GM04504 (cell line): Measurements from ENCODE around the gene PTP4A1.

Experiments
- DNase-seq: peaks from one replicate; pipeline ENCODE4 v3.0.0-alpha.2; 2012; ENCODE audit warnings: low read depth

The PTP4A1 gene

DNA sequence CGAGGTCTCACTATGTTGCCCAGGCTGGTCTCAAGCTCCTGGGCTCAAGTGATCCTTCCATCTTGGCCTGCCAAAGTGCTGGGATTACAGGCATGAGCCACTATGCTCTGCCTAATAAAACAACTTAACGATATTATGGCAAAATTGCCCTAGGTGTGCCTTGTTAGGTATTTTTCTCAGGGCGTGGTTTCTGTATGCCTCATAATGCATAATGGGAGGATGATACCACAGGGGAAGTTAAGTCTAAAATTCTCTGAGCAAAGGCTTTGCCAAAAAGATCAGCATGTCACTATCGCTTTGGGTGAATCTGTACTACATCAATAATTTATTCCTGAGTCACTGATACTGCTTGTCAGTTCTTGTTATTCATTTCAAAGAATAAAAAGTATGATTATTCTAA, 15.9 kb upstream of the PTP4A1 start:
- no peak for DNase-seq

DNA sequence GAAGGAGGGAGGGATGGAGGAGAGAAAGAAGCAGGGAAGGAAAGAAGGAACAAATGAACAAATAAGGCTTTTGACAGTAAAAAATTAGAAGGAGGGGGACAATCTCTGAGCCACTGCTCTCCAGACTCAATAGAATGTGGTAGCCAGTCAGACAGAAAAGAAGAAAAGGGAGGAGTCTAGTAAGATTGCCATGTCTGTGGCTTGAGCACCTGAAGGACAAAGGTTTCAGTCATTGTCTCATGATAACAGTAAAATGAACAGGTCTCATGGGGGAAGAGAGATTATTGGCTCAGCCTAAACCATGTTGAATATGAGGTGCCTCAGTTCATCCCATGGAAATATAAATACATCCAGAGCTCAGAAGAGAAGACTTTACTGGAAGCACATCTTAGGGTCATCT, 14.0 kb upstream of the PTP4A1 start:
- DNase-seq: no peak

DNA sequence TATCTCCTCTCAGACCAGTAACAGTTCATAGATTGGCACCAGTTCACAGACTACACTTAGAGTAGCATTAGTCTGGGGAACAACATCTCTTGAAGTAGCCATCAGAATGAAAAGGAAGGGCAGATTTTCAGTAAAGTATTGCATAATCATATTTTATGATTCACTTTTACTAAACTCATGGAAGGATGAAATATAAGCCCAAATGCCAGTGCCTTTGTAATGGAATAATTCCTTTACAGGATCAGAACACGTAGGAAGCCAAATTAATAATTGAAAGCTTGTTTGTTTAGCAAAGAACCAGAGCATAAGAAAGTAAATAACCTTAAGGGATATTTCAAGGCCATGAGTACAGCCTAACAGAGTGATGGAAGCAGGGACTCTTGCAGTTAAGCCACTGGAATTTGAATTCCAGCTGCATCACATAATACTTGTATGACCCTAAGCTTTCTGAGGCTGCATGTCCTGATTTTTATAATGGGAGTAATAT, 11.4 kb upstream of the PTP4A1 start:
- DNase-seq: no peak

DNA sequence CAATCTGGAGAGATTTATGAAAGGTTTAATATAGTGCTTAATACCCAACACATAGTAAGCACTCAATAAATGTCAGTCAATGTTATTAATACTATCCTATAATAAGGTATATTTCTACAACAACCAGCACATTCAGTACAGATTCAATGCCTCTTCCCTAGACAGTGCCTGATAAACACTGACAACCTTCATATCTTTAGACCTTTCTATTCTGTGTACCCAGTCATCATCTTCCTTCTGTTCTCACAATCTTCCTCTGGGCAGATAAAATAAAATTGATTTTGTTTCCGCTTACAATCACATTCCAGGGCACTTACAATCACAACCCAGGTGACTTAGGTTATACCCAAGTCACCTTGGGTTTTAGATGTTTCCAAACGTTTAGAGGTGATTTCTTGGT, 11.0 kb upstream of the PTP4A1 start:
- DNase-seq: no peak

DNA sequence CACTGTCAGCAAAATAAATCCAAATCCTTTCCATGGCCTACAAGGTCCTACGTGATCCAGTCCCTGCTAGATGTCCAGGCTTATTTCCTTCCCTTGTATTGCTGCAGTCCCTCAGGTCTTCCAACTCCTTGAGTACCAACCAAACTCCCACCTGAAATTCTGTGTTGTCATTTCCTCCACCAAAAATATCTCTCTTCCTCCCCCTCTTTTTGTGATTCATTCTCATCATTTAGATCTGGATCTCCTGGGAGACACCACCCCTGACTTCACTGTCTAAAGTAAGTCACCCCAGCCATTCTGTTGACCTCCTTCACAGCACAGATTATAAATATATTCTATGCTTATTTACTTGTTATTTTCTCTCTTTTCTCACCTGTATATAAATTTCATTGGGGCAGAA, 9.0 kb upstream of the PTP4A1 start:
- DNase-seq: no peak

DNA sequence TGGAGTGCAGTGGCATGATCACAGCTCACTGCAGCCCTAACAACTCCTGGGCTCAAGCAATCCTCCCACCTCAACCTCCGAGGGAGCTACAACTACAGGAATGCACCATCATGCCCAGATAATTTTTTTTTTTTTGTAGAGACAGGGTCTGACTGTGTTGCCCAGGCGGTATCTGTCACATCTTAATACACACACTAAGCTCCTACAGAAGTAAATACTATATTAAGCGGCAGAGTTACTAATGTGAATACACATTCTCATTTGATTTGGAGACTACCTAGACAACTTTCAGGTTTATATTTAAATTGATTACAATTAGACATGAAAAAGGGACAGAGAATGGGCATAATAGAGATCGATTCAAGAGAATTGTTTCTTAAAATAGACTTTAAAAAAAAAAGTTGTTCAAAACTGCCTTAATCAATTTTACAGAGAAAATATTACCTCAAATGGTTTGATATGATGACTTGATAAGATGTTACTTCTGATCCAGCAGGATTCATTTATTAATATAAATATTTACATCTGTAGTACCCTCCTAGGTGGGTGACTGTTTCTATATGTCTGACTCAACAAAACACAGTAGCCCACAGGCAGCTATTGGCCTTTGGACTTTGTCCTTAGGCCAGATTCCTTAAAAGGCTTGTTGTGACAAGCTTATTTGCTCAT, 7.1 kb upstream of the PTP4A1 start:
- no peak for DNase-seq

DNA sequence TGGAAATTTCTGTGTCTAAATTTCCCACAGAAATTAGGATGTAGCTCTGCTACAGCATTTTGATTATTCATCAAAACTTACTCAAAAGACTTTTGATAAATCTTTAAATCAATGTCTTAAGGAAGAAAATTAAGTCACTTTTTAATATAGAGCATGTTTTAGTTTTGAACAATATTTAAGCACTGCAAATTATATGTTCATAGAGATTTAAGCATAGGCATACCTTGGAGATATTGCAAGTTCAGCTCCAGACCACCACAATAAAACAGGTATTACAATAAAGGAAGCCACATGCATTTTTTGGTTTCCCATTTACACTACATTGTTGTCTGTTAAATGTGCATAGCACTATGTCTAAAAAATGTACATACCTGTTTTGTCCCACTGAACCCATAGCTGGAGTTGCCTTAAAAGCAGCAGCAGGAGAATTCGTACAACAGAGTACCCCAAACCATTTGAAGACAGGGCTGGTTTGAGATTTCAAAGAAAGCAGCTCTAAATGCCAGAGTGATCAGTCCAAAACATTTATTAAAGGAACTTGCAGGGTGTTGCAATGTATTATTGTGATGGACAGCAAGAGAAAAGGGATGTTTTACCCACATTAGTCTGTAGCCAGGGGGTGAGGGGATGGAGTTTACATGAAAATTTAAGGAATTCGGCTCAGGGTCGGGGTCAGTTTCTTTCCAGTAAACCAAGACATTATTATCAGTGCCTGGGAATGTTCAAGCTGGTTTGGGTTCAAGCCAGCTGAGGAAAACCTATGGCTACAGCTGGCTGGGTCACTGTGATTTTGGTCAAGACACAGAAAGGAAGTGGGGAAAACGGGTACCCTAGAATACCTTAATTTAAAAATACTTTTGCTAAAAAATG, 6.3 kb upstream of the PTP4A1 start:
- no peak for DNase-seq

DNA sequence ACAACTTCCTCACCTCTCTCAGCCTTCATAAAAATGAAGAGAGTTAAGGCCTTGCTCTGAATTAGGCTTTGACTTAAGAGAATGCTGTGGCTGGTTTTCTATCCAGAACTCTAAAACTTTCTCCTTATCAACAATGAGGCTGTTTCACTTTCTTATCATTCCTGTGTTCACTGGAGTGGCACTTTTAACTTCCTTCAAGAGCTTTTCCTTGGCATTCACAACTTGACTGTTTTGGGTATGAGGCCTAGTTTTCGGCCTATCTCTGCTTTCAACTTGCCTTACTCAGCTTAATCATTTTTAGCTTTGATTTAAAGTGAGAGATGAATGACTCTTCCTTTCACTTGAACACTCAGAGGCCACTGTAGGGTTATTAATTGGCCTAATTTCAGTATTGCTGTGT, 4.3 kb upstream of the PTP4A1 start:
- no peak for DNase-seq

DNA sequence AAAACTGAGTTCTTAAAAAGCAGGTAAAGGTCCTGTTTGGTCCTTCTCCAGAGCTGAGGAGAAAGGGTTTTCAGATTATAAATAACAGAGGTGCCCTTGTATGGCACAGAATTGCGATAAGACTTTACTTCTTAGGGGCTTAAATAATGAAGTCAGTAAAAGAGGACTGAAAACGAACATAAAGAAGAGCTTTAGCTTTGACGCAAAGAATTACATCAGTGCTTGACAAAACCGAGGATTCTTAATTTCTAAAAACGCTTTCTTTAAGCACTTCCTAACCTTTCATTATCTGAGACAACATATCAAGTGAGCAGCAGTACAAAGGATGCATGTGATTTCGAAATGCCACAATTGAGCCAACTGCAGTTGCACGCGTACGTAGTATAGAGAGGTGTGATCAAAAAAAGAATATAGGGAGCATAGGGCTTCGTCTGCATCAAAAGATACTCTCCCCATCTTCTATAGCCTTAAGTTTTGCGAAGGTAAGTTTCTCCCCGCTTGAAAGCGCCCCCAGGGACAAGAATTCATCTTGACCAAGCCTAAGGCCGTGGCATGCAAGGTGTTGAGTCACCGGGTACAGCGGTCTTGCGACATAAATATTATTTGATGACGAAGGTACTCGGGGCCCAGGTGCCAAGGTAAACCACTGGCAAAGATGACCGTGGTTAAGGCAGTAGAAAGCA, 778 bp upstream of the PTP4A1 start:
- DNase-seq: no peak

DNA sequence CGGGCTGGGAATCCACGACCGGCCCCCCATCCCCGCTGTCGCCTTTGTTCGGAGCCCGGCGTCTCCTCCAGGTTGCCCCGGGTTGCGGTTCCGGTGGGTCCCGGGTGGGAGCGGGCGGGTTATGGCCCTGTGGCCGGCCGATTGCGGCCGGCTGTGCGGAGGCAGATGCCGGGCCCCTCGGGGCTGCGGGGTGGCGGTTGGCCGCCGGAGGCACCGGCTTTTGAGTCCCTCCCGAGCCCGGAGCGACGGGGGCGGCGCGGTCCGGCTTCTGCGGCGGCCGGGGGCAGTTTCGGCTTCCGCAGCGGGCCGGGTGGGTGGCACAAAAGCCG, 431 bp downstream of the PTP4A1 start:
- DNase-seq: no peak

DNA sequence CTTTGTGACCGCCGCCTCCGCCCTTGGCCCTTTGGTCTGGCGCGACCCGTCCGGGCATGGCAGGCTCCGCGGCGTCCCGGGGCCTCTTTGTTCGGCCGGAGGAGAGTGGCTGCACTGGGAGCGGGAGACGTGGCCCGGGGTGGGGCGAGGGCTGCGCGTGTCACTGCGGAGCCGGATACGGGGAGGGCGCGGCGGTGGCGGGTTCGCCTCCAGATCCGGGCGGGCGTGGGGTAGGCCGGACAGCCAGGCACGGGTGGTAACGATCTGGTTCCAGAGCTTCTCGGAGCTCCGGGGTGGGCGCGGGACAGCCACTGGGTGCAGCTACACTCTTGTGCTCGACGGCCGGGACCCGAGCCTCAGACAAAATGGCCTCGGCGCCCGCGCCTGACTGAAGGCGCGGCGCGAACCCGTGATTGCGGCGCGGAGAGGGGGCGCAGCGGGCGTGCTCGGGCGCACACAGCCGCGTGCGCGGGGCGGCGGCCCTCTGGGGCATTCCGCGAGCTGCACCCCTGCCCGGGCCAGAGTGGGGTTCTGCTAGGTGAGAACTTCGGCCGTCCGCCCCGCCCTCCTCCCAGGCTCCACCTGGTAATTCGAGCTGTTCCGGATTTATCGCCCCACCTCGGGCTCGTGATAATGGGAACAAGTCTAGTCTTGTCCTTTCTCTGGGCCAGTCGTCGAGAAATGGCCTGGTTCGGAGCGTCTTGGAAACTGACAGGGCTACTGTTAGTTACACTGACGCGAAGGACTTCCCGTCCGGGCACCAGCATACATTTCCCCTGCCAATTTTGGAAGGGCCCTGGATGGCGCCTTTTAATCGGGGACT, 1.0 kb downstream of the PTP4A1 start:
- DNase-seq: peak; percentile 47

DNA sequence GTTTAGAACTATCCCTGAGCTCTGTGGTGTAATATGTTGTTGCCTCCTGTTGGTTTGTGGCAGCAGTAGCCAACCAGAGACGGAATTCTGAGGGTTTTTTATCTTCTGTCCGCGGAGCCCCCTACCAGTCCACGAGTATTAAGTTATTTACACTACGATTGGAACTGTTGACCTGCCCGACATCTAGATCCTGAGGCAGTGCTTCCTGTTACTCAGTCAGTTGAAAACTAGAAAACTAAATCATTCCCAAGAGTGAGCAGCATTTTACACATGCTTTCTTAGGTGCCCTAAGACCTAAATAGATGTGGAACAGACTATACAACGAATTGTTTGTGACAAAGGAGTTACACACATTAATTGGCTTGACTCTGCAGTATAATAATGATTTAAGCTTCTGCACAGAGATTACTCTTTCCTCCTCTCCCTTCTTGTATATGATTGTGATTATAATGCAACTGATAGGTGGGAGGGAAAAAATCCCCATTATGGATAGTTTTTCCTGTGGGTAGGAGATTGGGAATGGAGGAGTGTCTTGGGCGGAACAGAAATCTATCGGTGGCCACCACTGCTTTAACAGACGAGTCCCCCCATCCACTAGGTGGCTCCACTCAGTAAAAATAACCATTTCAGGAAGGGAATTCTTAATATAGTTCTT, 1.7 kb downstream of the PTP4A1 start:
- DNase-seq: no peak

DNA sequence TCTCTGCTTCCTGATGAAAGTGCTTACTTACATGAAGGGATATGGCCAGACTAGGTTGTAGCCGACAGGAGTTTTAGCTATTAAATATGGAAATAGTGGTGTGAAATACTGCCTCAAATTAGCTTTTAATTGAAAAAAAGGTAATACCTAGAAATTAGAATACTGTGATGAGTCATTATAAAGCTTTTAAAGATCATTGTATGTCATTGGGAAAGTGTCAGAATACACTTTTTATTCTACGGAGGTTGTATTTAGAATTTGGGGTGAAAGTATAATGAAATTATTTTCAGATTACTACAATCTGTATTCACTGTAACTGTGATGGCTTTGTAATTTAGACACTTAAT, 2.2 kb downstream of the PTP4A1 start:
- DNase-seq: no peak

DNA sequence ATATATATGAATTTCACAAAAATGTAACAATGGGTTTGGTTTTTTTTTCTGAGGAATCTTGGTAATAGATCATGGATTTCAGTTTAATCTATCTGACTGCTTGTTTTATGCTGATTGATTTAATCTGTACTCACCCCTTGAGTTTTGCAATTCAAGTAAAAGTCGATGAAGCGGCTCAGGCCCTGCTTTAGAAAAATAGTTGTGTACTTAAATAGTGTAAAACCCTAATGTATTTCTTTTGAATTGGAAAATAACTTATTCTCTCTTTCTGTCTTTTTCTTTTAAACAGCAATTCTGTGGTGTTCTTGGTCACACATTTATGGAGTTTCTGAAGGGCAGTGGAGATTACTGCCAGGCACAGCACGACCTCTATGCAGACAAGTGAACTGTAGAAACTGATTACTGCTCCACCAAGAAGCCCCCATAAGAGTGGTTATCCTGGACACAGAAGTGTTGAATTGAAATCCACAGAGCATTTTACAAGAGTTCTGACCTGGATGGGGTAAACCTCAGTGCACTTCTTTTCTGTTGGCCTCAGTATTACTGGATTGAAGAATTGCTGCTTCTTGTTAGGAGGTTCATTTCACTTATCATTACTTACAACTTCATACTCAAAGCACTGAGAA, 4.0 kb downstream of the PTP4A1 start:
- DNase-seq: no peak

DNA sequence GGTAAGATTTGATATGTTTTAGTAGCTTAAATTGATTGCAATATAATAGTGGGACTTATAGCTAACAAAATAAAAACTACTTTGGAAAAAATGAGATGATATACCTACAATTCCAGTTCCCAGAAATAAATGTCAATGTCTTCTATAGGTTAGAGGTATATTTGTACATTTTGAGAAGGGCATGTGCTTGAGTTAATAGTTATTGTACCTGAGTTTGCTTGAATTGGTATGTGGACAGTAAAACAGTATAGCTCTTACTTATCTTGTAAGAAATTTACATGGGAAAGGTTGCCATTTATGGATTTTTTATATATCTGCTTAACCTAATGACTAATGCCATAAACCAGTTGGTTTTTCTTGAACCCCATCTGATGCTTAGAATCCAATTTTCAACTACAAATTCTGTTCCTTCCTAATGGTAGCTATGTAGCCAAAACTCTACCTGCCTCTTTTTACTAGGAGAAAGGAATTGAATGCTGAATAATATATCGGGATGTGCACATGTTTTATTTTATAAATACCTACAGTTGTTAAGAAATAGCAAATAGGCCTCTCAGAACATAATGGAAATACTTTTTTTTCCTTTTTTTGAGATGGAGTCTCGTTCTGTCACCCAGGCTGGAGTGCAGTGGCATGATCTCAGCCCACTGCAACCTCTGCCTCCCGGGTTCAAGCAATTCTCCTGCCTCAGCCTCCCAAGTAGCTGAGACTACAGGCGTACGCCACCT, 4.9 kb downstream of the PTP4A1 start:
- no peak for DNase-seq

DNA sequence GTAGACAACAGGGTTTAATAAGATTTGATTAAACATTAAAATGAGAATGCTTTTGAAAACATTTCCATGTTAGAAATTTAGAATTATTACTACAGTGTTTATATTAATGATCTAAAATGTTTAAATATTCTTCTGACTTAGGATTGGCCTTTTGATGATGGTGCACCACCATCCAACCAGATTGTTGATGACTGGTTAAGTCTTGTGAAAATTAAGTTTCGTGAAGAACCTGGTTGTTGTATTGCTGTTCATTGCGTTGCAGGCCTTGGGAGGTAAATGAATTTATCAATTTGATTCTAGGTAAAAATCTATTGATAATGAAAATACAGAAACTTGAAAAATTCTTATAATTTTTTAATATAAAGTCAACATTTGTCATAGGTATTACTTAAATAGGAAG, 6.5 kb downstream of the PTP4A1 start:
- DNase-seq: no peak

DNA sequence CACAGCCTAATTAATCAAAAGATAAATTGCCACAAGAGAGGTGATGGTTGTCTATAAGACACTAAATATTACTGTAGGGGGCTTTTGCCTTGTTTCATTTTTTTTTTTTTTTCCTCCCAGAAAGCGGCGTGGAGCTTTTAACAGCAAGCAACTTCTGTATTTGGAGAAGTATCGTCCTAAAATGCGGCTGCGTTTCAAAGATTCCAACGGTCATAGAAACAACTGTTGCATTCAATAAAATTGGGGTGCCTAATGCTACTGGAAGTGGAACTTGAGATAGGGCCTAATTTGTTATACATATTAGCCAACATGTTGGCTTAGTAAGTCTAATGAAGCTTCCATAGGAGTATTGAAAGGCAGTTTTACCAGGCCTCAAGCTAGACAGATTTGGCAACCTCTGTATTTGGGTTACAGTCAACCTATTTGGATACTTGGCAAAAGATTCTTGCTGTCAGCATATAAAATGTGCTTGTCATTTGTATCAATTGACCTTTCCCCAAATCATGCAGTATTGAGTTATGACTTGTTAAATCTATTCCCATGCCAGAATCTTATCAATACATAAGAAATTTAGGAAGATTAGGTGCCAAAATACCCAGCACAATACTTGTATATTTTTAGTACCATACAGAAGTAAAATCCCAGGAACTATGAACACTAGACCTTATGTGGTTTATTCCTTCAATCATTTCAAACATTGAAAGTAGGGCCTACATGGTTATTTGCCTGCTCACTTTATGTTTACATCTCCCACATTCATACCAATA, 7.8 kb downstream of the PTP4A1 start:
- no peak for DNase-seq

DNA sequence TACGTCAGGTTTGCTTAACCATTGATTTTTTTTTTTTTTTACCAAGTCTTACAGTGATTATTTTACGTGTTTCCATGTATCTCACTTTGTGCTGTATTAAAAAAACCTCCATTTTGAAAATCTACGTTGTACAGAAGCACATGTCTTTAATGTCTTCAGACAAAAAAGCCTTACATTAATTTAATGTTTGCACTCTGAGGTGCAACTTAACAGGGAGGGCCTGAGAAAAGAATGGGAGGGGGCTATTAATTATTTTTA, 8.4 kb downstream of the PTP4A1 start:
- DNase-seq: no peak

DNA sequence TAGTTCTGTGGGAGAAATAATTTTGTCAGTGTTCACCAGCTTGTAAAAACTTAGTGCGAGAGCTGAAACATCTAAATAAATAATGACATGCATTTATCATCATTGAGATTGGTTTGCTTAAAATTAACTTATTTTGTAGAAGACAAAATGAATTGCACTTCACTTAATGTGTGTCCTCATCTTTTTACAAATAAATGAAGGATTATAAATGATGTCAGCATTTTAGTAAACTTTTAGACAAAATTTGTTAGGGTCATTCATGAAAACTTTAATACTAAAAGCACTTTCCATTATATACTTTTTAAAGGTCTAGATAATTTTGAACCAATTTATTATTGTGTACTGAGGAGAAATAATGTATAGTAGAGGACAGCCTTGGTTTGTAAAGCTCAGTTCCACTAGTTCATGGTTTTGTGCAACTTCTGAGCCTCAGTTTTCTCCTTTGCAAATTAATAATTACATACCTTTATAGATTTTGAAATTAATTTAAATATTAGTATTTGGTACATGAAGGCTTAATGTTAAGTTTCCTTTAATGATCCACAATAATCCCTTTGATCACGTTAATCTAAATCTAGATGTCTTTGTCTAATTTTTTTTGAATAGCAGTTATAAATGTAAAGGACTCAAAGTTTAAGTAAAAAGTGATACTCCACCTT, 9.2 kb downstream of the PTP4A1 start:
- DNase-seq: no peak
